GM21526 (cell line): Measurements from ENCODE around the gene RAPGEF5.

ENCODE experiments used
- ATAC-seq: cut with Tn5 transposase; IDR thresholded peaks from one replicate; pipeline ENCODE4 v1.9.1; 2021; ENCODE audit warnings: moderate library complexity; ENCODE audit not compliant: unreplicated experiment, low FRiP score

Gene RAPGEF5

DNA sequence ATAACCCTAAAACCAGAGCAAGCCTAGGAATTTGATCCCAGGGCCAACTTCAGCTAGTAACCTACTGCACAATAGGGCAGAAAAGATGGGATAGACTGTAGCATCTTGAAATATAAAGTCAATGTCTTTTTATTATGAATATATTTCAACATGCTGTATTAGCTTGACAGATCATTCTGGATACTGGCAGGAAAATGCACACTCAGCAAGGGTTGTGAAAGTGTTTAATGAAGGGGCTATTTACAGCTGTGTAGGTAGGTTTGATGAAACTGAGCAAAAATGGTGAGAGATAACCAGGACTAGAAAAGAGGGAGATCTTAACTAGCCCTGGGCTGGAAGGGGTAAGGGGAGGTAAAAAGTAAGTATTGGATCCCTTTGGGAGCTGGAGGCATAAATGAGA is 156.2 kb downstream of the RAPGEF5 start:
- ATAC-seq, result no peak

DNA sequence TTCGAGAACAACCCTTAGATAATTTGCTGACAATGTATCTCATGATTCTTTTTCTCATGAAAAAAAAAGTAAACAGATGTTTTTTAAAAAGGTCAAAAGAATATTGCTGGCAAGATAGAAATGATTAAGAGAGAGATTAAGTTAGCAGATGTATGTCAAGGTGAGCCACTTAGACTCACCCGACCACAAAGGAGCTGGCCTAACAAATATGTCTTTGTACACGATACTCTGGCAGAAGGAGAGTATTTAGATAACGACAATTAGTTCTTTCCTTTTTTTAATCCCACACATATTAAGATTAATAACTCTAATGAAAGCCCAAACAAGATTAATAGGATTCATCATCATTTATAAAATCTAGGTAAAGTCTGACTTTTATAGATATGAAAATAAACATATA is 156.7 kb downstream of the RAPGEF5 start:
- no peak for ATAC-seq

DNA sequence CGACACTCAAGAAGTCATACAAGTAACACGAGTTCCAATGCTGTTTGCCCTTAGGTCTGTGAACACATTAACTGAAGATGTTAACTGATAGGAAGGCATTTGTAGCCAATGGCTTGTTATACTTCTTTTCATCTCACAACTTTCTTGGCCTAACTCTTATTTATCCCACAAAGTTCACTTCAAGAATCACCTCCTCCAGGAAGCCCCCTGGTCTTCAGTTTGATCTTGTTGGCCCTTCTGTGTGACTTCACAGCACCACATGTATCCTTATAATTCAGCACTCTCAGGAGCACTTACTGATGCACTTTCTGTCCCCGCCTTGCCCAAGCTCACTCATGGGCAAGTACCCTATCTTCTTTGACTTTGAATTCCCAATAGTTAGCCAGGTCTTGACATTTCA is 159.6 kb downstream of the RAPGEF5 start:
- ATAC-seq, result no peak

DNA sequence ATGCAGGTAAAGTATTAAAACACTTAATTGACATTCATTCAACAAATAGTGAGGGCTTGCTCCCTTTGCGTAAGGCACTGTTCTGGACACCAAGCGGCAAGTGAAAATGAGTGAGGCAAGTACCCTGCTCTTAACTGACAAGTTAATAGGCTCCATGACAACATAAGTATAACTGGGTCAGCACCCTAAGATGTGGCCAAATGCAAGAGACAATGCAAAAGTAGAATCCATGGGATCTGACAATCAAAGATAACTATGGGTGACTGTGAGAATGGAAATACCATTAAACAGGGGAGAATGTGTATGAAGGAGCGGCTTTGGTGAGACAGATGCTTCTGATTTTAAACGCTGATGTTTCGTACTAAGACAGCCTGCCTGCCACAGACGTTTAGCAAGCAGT is 160.5 kb downstream of the RAPGEF5 start:
- no peak for ATAC-seq

DNA sequence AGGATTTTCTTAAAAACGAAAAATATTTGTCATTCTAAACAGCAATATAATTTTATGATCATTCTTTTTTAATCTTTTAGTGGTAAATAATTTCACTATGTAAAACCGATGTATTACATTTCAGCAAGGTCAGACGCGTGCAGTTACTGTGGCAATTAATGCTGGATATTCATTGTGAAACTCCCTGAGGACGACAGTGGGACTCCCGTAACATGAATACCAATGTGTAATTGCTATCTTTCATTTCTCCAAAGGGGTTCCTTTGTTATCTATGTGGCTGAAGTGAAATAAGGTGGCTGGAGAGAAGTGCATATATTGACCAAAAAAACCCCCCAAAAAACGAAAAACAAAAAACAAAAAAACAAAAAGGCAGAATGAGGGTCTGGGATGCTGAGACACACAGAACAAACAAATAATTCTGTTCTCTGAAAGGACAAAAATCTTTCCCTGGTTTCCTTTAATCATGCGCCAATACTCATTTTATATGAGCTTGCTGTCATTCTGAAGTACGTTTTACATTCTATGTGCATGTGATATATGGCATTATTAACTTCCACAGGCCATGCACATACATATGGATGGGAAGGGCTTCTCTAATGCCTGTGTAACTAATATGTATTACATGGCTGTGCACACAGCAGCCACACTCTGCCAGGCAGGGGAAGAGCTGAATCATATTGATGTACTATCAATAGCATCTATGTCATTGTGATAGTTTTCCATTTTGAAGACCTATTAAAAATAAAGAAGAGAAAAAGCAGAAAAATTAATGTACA is 161.4 kb downstream of the RAPGEF5 start:
- ATAC-seq, result no peak

DNA sequence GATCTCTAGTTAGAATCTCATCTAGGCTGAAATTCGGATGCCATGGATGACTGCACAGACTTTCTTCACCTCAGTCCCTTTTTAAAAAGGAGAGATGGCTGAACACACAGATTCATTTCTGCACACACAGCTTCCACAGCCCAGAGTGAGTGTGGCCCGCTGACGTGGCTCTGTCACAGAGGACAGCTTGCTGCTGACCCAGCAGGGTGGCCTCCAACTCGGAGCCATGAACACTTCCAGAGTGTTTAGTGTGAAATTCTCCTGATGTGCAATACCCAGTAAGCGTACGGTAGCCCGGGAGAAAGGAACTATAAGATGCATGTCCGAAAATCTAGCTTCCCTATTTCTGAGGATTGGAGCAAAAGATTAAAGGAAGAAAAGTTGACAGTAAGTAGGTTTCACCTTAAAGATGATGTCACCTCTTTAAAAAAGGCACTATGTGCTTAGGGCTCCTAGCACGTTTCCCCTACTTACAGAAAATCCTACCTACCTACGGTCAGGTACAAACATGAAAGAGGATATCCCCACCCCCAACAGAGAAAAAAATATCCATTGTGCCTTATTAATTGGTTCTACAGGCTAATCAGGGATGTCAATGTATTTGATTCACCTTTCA is 162.2 kb downstream of the RAPGEF5 start:
- no peak for ATAC-seq

DNA sequence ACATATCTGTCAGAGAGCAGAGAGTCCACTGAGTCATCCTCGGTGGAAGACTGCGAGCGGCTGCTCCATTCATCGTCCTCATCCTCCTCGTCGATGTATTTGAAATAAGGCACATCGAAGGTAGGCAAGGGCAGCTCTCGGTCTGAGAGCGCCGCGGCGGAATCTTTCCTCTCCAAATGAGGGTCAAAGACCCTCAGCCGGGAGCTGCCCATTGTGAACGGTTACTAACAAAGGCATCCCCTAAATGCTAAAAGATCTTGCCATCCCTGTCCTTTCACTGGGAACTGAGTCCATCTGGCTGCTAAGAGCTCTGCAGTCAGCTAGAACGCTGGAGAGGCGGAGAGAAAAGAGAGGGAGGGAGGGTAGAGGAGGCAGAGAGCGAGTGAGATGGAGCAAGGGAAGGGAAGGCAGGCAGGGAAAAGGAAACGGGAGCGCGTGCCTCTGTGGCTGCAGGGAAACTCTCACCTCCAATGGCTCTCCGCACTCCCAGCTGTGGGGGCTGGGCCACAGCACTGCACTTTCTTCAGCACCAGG is 163.4 kb downstream of the RAPGEF5 start:
- no peak for ATAC-seq

DNA sequence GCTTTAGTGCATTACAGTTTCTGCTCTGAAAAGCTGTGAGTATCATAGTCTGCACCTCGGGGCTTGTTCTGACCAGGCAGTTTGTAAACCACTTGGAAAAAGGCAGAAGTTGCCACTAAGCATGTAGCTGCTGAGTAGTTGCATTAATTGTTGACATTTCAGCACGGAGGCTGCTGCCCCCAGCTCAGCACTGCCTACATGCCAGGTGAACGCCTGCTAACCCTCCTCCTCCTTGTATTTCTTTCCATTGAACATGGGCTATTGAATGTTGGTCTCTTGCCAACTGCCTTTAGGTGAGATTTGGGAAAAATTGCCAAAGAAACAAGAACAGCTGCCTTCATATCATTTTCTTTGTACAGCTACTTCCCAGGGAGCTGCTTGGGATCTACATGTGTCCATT is 164.2 kb downstream of the RAPGEF5 start:
- ATAC-seq, result no peak

DNA sequence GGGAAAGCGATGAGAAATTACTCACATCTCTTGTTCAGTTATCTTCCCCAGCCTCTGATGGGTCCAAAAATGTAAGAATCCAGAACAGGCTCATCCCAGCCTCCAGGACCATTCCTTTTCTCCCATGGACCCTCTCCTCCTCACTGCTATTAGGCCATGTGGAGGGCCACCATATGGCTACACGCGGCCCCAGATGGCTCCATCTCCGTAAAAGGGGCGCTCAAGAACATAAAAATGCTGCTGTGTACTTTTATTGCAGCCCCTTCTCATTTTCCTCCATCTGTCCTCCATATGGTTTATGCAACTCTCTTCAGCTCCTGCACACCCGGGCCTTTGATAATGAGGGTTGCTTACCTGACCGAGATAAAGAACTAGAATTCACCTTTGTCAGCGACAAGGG is 166.2 kb downstream of the RAPGEF5 start:
- no peak for ATAC-seq

DNA sequence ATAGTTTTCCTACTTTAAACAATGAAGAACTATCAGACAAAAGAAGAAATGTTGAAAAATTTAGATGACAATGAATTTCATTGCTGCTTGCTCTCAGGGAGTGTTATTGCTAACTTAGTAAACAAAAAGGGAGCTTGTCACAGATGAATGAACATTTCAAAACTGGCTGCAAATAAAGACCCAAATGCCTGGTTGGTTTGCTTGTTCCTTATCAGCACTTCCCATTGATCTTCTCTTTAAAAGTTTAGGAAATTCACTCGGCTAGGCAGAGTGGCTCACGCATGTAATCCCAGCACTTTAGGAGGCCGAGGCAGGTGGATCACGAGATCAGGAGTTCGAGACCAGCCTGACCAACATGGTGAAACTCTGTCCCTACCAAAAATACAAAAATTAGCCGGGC is 167.2 kb downstream of the RAPGEF5 start:
- no peak for ATAC-seq

DNA sequence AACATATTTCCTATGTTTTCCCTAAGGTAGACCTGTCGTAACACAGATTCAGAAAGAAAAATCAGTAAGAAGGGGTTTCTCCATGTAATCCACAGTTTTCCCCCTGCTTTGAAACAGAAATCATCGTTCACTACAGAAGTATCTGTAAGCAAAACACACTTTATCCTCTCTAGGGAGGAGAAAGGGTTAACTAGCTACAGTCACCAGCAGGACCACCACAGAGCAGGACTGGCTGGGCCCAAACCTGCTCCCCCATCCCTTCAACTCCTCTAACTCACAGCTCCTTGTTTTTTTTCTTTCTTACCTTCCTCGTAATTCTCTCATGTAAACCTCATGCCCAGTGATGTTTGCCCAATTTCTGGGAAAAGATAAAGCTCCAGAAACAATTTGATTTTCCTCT is 167.7 kb downstream of the RAPGEF5 start:
- no peak for ATAC-seq

DNA sequence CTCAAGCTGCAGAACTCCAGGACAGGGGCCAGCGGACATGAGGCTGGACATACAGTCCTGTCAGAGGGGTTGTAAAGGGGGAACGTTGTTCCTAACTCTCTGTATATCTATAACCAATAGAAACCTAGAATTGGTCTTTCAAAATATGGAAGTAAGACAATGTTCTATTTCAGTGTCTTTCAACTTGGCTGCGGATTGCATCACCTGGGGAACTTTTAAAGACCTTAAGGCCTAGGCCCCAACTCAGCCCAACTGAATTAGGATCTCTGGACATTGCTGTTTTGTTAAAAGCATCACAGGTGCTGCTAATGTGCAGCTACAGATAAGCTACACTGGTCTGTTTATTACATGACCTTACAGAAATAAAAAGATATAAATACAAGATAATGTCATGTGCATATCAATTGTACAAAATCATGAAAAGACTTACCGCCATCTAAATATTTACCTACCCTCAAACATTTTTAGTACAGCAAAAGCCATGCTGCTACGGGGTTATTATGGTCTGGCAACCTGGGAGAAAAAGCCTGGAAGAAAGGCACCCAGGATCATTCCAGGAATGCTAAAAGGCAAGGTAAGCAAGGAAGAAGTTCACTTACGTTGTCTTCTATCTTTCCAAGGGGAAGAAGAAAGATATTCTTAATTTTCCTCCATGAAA is 169.1 kb downstream of the RAPGEF5 start:
- ATAC-seq, result no peak

DNA sequence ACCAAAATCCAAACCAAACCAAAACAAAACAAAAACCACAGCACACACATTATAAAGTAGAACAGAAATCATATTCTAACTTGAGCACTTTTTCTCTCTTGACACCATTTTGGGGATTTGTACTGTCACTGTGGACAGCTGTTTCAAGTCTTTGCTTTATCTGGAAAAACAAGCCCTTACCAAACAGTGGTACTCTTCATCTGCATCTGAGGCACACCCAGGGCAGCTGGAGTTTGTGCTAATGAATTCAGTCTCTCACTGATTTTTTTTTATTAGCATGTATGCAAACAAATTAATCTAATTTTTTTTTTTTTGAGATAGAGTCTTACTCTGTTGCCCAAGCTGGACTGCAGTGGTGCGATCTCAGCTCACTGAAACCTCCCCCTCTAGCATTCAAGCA is 171.4 kb downstream of the RAPGEF5 start:
- no peak for ATAC-seq

DNA sequence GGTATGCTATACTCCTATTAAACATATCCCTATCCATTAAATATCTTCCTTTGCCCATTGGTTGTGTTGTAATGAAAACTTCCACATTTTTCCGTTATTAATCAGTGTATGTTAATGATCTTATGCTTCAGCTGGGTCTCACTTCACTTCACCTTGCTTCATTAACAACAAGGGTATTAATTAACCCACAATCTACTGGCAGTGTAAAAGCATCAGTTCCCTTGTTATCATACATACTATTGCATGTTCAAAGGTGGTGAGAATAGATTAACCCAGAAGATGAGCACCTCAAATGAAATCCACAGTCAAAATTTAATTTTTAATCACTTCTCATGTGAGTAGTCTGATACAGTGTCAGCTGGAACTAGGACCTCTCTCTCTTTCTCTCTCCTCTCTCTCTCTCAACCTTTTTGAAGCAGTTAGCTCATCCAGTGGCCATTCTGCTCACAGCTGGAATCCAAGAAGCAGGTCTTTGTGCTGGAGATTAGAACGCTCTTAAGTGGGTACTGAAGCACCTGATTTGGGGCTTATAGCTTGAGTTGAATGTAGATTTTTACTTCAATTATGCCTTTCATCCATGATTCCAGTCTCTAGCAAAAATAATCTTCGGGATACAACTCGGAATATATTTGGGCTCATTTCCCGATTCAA is 172.3 kb downstream of the RAPGEF5 start:
- no peak for ATAC-seq

DNA sequence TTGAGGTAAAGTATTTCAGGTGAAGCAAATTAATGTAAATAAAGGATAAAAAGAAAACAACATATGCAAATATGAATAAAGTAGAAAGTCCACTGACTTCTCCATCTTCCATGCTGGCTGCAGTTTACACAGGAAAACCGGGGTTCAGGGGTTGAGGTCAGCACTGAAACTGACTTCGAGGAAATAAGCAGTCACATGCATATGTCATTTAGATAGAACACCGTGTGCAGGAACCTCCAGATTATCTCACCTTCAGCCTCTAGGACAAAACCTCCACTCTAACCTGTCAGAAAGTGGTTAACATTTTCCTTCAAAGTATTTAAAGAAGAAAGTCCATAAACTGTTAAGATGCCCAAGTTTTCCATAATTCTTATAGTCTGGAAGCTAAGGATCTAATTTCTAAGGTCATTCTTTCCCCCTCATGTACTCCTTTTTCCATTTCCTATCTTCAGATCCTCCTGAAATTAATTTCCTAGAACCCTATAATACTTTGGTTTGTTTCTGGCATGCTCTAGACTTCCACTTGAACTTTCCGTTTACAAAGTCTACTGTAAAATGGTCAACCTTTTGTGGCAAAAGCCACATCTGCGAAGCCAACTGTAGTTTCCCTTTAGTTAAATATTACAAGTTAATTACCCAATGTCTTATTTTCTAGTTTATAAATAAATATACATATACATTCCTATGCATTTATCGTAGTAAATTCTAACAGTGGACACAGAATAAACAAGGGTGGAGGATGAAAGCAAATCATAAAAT is 173.3 kb downstream of the RAPGEF5 start:
- ATAC-seq, result no peak

DNA sequence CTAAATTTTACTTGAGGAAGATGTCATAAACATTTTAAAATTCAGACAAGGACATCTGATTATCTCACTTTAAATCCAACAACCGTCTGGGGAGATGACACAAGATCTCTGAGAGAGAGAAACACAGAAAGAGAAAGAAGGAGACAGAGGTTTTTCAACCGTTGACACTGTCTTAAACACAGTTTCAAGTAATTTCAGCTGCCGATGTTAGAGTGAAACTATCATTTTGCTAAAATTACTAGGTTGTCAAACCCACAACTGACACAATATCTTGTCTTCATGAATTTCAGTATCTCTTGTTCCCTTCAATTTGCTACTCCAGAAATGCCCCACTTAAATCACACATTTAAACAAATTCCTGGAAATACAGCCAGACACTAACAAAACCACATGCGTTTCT is 174.8 kb downstream of the RAPGEF5 start:
- no peak for ATAC-seq

DNA sequence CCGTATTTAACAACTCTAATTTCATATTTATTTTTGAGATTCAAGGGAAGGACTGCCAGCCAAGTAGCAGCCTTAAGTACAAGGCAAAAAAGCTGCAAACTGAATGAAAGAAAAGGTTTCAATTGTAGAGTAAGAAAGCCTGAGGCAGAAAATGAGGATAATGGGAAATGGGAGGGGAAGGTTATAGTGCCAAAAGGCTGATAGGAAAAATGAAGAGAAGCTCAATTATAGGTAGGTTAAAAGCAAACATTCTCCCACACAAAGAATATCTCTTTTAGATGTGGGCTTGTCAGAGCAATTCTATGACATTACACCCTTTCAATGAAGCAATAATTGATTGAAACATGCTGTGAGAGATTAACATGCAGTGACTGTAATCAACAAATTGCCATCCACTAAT is 175.3 kb downstream of the RAPGEF5 start:
- no peak for ATAC-seq

DNA sequence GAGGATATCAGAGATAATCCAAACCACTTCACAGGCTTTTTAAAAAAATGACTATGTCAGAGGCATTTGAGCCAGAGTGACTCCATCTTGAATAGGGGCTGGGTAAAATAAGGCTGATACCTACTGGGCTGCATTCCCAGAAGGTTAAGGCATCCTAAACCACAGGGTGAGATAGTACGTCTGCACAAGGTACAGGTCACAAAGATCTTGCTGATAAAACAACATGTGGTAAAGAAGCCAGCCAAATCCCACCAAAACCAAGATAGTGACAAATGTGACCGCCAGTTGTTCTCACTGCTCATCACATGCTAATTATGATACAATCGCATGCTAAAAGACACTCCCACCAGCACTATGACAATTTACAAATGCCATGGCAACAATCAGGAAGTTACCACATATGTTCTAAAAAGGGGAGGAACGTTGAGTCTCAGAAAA is 177.5 kb downstream of the RAPGEF5 start:
- ATAC-seq, result no peak

DNA sequence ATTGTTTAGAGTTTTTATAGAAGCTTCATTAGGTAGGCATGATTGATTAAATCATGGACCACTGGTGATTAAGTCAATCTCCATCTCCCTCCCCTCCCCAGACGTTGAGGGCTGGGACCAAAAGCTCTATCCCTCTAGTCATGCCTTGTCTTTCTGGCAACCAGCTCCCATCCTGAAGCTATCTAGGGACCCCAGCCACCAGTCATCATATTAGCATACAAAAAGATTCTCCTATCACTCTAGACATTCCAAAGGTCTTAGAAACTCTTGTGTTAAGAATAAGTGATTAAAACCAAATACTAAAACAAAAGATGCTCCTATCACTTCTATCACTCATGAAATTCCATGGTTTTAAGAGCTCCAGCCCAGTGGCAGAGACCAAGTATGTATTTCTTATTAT is 178.2 kb downstream of the RAPGEF5 start:
- ATAC-seq, result no peak

DNA sequence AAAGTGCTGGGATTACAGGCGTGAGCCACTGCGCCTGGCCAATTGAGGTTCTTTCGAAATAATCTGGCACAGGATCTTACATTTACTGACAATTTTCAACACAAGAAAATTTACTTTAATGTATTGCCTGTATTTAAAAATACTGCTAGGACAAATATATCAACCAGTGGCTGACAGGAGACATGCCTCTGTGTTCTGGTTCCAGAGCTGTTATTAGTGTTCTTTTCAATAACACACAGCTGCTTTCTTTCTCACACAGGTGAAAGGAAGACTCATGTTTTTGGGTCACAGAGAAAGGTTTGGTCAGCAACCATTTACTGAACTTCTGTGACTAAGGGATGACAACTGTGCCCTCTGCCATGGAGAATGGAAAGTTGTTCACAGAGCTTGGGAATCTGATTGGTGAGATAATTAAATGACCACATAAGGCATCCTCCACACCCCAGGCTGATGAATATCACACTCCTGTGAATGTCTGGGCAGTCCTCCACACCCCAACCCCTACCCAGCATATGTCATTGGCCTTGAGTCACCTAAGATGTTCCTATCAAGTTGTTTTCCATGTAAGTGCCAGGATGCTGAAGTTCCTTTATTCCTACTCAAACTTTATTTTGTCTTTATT is 180.1 kb downstream of the RAPGEF5 start:
- ATAC-seq, result no peak
